CD14-positive monocyte (primary cell): Measurements from ENCODE around the gene C3orf18. TPM values are rescaled to one million over a fixed set of nuclear protein-coding genes. Genes with fewer than 3 reads are reported as not detected.

Experiments used
- DNase-seq, 3 donors: peaks; one replicate each; pipeline ENCODE4 v3.0.0-alpha.2; 2011 to 2022
- H2AFZ ChIP-seq: 2 replicates; pipeline ENCODE4 v1.6.0; 2012; ENCODE audit warnings: mild to moderate bottlenecking, low read depth, low read length, inconsistent platforms; ENCODE audit not compliant: insufficient read depth, poor library complexity, severe bottlenecking
- H3K27ac ChIP-seq, 2 donors: 1 replicate in 1 of 2; 2 replicates in 1 of 2; pipeline ENCODE4 v1.5.1; 2012 to 2013; ENCODE audit warnings: low read length in 2 of 2, control low read depth in 1 of 2, inconsistent platforms in 1 of 2, low read depth in 1 of 2, mild to moderate bottlenecking in 1 of 2
- H3K27me3 ChIP-seq, 2 donors: one replicate each; pipeline versions ENCODE4 v1.6.0 to v1.6.1; 2011 to 2013; ENCODE audit warnings: low read length in 2 of 2; ENCODE audit not compliant: control insufficient read depth in 2 of 2, insufficient read depth in 2 of 2
- H3K36me3 ChIP-seq, 2 donors: replicated peaks in 1 of 2; 1 replicate in 1 of 2; 2 replicates in 1 of 2; pipeline versions ENCODE4 v1.5.1 to v1.6.1; 2012 to 2013; ENCODE audit warnings: low read length in 2 of 2, control low read depth in 1 of 2, inconsistent platforms in 1 of 2, mild to moderate bottlenecking in 1 of 2; ENCODE audit not compliant: insufficient read depth in 2 of 2, control insufficient read depth in 1 of 2
- H3K4me1 ChIP-seq, 2 donors: 1 replicate in 1 of 2; 2 replicates in 1 of 2; pipeline versions ENCODE4 v1.5.1 to v1.6.1; 2012 to 2013; ENCODE audit warnings: low read length in 2 of 2, control low read depth in 1 of 2, inconsistent platforms in 1 of 2, mild to moderate bottlenecking in 1 of 2, moderate library complexity in 1 of 2; ENCODE audit not compliant: insufficient read depth in 2 of 2, control insufficient read depth in 1 of 2
- H3K4me2 ChIP-seq: replicated peaks from 2 replicates; pipeline ENCODE3; 2012; ENCODE audit warnings: low read length, moderate library complexity, mild to moderate bottlenecking; ENCODE audit not compliant: poor library complexity, severe bottlenecking; ENCODE audit errors: extremely low read depth
- H3K4me3 ChIP-seq, 3 experiments: fragments of 200-600 bp in 1 of 3; sonication (generic) in 1 of 3; replicated peaks in 1 of 3; 1 replicate in 2 of 3; 2 replicates in 1 of 3; pipeline ENCODE4 v1.5.1; 2011 to 2013; ENCODE audit warnings: low read length in 3 of 3, mild to moderate bottlenecking in 3 of 3, control low read depth in 2 of 3, low read depth in 2 of 3, inconsistent platforms in 1 of 3, moderate library complexity in 1 of 3
- H3K79me2 ChIP-seq: 2 replicates; pipeline ENCODE4 v1.6.0; 2012; ENCODE audit warnings: mild to moderate bottlenecking, control low read depth, inconsistent platforms, low read length, moderate library complexity; ENCODE audit not compliant: insufficient read depth
- H3K9ac ChIP-seq: 2 replicates; pipeline ENCODE4 v1.6.0; 2017; ENCODE audit warnings: low read length, mild to moderate bottlenecking; ENCODE audit not compliant: insufficient read depth, poor library complexity, severe bottlenecking
- H3K9me3 ChIP-seq, 2 donors: replicated peaks in 1 of 2; 1 replicate in 1 of 2; 2 replicates in 1 of 2; pipeline versions ENCODE4 v1.5.1 to v1.6.1; 2012 to 2013; ENCODE audit warnings: low read length in 2 of 2, control low read depth in 1 of 2; ENCODE audit not compliant: control insufficient read depth in 1 of 2, insufficient read depth in 1 of 2
- H4K20me1 ChIP-seq: 2 replicates; pipeline ENCODE4 v1.6.0; 2012; ENCODE audit warnings: mild to moderate bottlenecking, low read length, control low read depth, moderate library complexity; ENCODE audit not compliant: insufficient read depth
- H3K27ac Mint-ChIP-seq, 7 donors: one replicate each; pipeline ENCODE4 v1.8.0; 2020; ENCODE audit warnings: mild to moderate bottlenecking in 7 of 7, mixed read lengths in 7 of 7, moderate library complexity in 6 of 7, inconsistent platforms in 2 of 7
- H3K27me3 Mint-ChIP-seq, 3 donors: one replicate each; pipeline ENCODE4 v1.8.0; 2021 to 2022; ENCODE audit warnings: low read depth in 3 of 3, mild to moderate bottlenecking in 3 of 3, mixed read lengths in 3 of 3, moderate library complexity in 3 of 3, inconsistent platforms in 1 of 3
- H3K36me3 Mint-ChIP-seq, 2 donors: one replicate each; pipeline ENCODE4 v1.8.0; 2020; ENCODE audit warnings: mixed read lengths in 2 of 2, inconsistent platforms in 1 of 2, mild to moderate bottlenecking in 1 of 2
- H3K4me1 Mint-ChIP-seq: one replicate; pipeline ENCODE4 v1.8.0; 2020; ENCODE audit warnings: mild to moderate bottlenecking, mixed read lengths
- H3K4me3 Mint-ChIP-seq, 2 donors: one replicate each; pipeline ENCODE4 v1.8.0; 2020; ENCODE audit warnings: mild to moderate bottlenecking in 2 of 2, mixed read lengths in 2 of 2, moderate library complexity in 1 of 2
- H3K9me3 Mint-ChIP-seq, 7 donors: one replicate each; pipeline ENCODE4 v1.8.0; 2020 to 2022; ENCODE audit warnings: mixed read lengths in 7 of 7, mild to moderate bottlenecking in 6 of 7, moderate library complexity in 6 of 7, inconsistent platforms in 2 of 7
- WGBS: methylation state at CpG from one replicate; pipeline ENCODE4 v1.1.5; 2013; ENCODE audit warnings: missing lambda C conversion rate; ENCODE audit not compliant: insufficient coverage; 5-methylcytosine and 5-hydroxymethylcytosine counted together
- intact Hi-C, 2 donors: fragments of 100-400 bp; cut with micrococcal nuclease; formaldehyde crosslinking; loops; one replicate each; pipeline versions ENCODE4 v1.15.0 to v1.15.1; 2023
- polyA plus RNA-seq, 3 donors: library from polyadenylated mRNA; depleted of rRNA in 1 of 3; unstranded in 2 of 3; stranded (reverse) in 1 of 3; fragments of 300-500 nt in 2 of 3; fragments of >200 nt in 1 of 3; fragmentation: Illumina TruSeq in 2 of 3; gene quantifications; 1 replicate in 2 of 3; 2 replicates in 1 of 3; pipeline ENCODE4 v1.2.3, GENCODE V29; 2012 to 2021
- TF ChIP-seq, protein P1 (sequence below): fragments of 200-600 bp; IDR thresholded peaks from one replicate; pipeline ENCODE4 v1.8.0; 2022; ENCODE audit warnings: antibody characterized with exemption, mild to moderate bottlenecking

C3orf18 gene
- polyA plus RNA-seq, 3 donors: 0.18 to 1.5 (median 0.76) TPM

- Mint-ChIP-seq H3K36me3 (no peaks in the 10 kb centered on the region), H3K27ac (peak overlapping the region in 5 of 7 donors; percentile 20 to 62 (median 51)), H3K4me3 (peak overlapping the region; percentile 67 to 88), H3K27me3 (peaks cover 7 to 13% (median 11%) of the 10 kb centered on the region in 3 donors), H3K9me3 (peaks cover 0 to 4% (median 0%) of the 10 kb centered on the region in 7 donors), H3K4me1 (peaks cover 30% of the 10 kb centered on the region)
- H3K4me1 ChIP-seq: peaks cover 24 to 39% of the 10 kb centered on the region in 2 donors
- 25% methylated on average over 2 of the region's 11 CpGs for whole genome bisulfite sequencing
- peaks cover 0 to 6% of the 10 kb centered on the region in 2 donors for H3K27me3 ChIP-seq
- H3K79me2 ChIP-seq: peaks cover 9% of the 10 kb centered on the region
- peak overlapping the region in 1 of 2 donors; percentile 44 for H3K27ac ChIP-seq
- no peak for DNase-seq
- H3K9ac ChIP-seq: peak overlapping the region; percentile 60
- H3K4me2 ChIP-seq: peak overlapping the region; percentile 92
- no peaks in the 10 kb centered on the region for H4K20me1 ChIP-seq
- intact Hi-C loops: no loop called here
- H3K36me3 ChIP-seq: no peaks in the 10 kb centered on the region
- peak overlapping the region; percentile 26 to 88 (median 37) for H3K4me3 ChIP-seq
- peak overlapping the region; percentile 91 for H2AFZ ChIP-seq
- no peaks in the 10 kb centered on the region for H3K9me3 ChIP-seq
- TF ChIP-seq, protein P1, sequence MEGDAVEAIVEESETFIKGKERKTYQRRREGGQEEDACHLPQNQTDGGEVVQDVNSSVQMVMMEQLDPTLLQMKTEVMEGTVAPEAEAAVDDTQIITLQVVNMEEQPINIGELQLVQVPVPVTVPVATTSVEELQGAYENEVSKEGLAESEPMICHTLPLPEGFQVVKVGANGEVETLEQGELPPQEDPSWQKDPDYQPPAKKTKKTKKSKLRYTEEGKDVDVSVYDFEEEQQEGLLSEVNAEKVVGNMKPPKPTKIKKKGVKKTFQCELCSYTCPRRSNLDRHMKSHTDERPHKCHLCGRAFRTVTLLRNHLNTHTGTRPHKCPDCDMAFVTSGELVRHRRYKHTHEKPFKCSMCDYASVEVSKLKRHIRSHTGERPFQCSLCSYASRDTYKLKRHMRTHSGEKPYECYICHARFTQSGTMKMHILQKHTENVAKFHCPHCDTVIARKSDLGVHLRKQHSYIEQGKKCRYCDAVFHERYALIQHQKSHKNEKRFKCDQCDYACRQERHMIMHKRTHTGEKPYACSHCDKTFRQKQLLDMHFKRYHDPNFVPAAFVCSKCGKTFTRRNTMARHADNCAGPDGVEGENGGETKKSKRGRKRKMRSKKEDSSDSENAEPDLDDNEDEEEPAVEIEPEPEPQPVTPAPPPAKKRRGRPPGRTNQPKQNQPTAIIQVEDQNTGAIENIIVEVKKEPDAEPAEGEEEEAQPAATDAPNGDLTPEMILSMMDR: no peak
Observed at GRCh38 chr3:50567011-50567385, 549 bp downstream of the C3orf18 start.

DNA sequence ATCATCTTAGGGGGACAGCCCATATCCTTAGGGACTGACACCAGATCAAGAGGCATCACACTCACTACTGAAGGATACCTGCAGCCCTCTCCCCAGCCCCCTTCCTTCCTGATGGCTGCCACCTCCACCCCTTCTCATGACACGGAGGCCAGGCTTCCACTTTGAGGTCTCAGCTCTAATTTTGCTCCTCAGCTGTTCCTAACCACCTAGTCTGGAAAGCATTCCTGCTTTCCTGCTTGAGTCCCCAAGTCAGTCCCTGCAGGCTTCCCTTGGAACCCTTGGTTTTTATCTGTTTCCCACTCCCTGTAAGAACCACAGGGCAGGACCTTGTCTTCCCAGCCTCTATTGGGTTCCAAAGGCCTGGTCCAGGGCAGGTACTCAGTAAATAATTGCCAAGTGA is 3.2 kb downstream of the C3orf18 start:
- Mint-ChIP-seq H3K27me3 (peaks cover 7 to 13% (median 11%) of the 10 kb centered on the region in 3 donors), H3K9me3 (peaks cover 0 to 4% (median 0%) of the 10 kb centered on the region in 7 donors), H3K4me1 (peaks cover 15% of the 10 kb centered on the region), H3K4me3 (no peak overlapping the region), H3K27ac (peak overlapping the region in 1 of 7 donors; percentile 47), H3K36me3 (no peaks in the 10 kb centered on the region)
- Histone ChIP-seq H3K27me3 (peaks cover 0 to 6% of the 10 kb centered on the region in 2 donors), H3K27ac (no peak overlapping the region), H3K9me3 (no peaks in the 10 kb centered on the region), H3K4me1 (peaks cover 19 to 27% of the 10 kb centered on the region in 2 donors), H3K36me3 (no peaks in the 10 kb centered on the region), H3K79me2 (peaks cover 2% of the 10 kb centered on the region), H3K9ac (no peak overlapping the region), H3K4me3 (no peak overlapping the region), H3K4me2 (no peak overlapping the region), H2AFZ (no peak overlapping the region), H4K20me1 (no peaks in the 10 kb centered on the region)
- WGBS: 75% methylated on average over 1 of the region's 1 CpG
- intact Hi-C loops: no loop called here
- TF ChIP-seq, protein P1: no peak
- no peak for DNase-seq
